AG10803 (cell line): ENCODE data around the gene NINJ1.

Experiments
- DNase-seq: peaks from one replicate; pipeline ENCODE4 v3.0.0; 2010; ENCODE audit warnings: low read depth
- H3K4me3 ChIP-seq: 2 replicates; pipeline ENCODE4 v1.5.1; 2011; ENCODE audit warnings: mild to moderate bottlenecking, low read length, control low read depth
- TF ChIP-seq, protein P1 (sequence below): conservative IDR thresholded peaks from 2 replicates; pipeline ENCODE4 v1.5.1; 2011; ENCODE audit warnings: mild to moderate bottlenecking, low read length, control low read depth, inconsistent platforms

The NINJ1 gene

DNA sequence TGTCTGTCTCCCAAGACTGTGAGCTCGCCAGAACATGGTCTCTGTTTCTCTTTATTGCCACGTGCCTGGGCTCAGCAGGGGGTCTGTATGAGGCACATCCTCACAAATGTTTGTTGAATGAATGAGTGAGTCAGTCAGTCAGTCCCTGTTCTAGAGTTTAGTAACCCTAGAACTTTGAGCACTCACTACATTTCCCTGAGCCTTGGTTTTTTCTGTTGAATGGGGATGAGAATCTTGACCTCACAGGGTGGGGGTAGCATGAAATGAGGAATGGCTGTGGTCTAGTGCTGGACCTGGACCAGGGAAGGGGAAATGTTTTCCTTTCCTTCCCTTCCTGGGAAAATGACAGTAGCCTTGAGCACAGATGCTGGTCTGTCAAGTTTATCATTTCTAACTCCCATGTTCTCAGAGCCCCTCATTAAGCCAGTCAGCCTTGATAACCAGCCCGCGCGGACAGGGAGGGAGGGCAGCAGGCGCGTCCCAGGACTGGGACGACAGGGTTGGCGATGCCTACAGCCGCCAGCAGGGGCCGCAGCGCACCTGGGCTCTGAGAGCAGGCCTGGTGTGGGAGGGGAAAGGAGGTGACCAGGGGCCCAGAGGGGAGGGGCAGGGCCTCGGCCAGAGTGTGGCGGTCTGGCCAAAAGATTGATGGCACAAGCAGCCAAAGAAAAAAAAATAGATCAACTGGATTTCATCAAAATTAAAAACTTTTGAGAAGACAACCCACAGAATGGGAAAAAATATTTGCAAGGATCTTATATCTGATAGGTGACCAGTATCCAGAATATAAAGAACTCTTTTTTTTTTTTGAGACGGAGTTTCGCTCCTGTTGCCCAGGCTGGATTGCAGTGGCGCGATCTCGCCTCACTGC is 25.8 kb upstream of the NINJ1 start:
- no peak overlapping the region for H3K4me3 ChIP-seq
- peak; percentile 55 for DNase-seq
- TF ChIP-seq, protein P1, sequence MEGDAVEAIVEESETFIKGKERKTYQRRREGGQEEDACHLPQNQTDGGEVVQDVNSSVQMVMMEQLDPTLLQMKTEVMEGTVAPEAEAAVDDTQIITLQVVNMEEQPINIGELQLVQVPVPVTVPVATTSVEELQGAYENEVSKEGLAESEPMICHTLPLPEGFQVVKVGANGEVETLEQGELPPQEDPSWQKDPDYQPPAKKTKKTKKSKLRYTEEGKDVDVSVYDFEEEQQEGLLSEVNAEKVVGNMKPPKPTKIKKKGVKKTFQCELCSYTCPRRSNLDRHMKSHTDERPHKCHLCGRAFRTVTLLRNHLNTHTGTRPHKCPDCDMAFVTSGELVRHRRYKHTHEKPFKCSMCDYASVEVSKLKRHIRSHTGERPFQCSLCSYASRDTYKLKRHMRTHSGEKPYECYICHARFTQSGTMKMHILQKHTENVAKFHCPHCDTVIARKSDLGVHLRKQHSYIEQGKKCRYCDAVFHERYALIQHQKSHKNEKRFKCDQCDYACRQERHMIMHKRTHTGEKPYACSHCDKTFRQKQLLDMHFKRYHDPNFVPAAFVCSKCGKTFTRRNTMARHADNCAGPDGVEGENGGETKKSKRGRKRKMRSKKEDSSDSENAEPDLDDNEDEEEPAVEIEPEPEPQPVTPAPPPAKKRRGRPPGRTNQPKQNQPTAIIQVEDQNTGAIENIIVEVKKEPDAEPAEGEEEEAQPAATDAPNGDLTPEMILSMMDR, result peak; percentile 79

- DNase-seq, result no peak
- TF ChIP-seq, protein P1, result no peak
- H3K4me3 ChIP-seq, result no peak overlapping the region
Observed at GRCh38 chr9:93156475-93157008, 22.5 kb upstream of the NINJ1 start.

DNA sequence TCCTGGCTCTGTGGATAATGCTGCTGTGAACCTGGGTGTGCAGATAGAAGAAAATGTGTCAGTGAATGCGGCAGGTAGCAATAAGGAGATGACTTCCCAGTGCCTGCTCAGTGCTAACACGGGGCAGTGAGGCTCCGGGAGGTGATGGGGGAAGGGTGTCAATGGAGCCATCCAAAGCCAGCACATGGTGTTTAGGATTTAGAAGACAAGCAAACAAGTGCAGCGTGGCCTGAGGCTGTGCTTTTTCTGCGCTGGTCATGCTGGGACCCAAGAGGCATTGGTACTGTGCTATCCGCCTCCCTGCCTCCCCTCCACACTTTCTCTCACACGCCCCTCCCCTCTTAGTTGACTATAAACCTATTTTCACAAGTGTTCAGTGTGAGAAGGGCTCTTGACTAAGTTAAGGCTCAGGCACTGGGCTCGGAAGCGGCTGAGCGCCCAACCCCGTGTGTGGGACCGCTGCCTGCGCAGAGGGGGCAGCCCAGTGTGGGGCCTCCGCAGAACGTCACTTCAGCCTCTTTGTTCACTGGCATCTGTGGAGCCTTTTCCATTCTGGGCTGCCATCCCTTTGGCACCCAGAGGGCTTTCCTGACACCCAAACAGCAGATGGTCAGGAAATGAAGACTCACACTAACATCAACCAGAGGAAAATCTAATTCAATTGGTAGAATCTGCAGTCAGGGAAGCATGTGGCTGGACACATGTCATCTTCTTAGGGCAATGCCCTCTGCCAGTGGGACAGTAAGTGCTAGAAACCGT is 21.8 kb upstream of the NINJ1 start:
- no peak overlapping the region for H3K4me3 ChIP-seq
- DNase-seq, result no peak
- TF ChIP-seq, protein P1, result no peak

DNA sequence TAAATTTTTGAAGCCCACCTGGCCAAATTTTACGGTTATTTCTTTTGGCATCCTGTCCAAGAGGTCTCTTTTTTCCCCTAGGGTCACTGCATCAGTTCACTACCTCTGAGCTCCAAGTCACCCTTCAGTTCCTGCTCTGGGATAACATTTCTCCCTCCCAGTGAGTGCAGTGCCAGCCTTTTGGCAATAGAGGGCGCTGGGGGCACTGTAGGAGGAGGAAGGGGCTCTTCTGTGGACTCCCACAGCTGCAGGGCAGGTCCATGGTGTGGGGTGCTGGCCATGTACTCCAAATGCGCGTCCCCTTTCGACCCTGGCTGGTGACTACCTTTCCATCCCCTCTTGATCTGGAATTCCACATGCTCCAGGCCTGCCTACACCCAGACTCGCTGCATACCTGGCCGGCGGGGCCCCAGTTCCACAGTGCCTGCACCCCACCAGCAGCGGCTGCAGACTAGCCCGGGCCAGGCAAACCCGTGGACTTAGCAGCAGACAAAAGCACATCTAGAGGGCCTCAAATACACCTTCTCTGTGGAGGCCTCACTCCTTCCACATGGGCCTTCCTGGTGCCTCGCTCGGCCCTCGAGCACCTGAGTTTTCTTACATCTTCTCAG is 20.3 kb upstream of the NINJ1 start:
- no peak for DNase-seq
- TF ChIP-seq, protein P1, result peak; percentile 46
- no peak overlapping the region for H3K4me3 ChIP-seq

GRCh38 chr9:93151097-93151784 is 17.2 kb upstream of the NINJ1 start:
- TF ChIP-seq, protein P1, result no peak

GRCh38 chr9:93149361-93149760 is 15.3 kb upstream of the NINJ1 start:
- TF ChIP-seq, protein P1, result no peak
- DNase-seq, result no peak
- no peak overlapping the region for H3K4me3 ChIP-seq

More at GRCh38 chr9:93151097-93151784, 17.2 kb upstream of the NINJ1 start:
- H3K4me3 ChIP-seq, result no peak overlapping the region
- DNase-seq, result no peak
